AG04449 (cell line): ENCODE data around the gene DLGAP1.

Source experiments
- CTCF ChIA-PET: fragments of 350-600 bp; formaldehyde crosslinking; extraction: SDS; loops from one replicate; lab custom pipeline; 2021; ENCODE audit warnings: antibody characterized with exemption; lab: Yijun Ruan, JAX
- POLR2A ChIA-PET: fragments of 400-600, 350-600 bp; formaldehyde crosslinking; extraction: SDS; loops from one replicate; lab custom pipeline; 2020; ENCODE audit warnings: antibody characterized with exemption, inconsistent platforms; lab: Yijun Ruan, JAX
- DNase-seq: peaks from one replicate; pipeline ENCODE4 v3.0.0-alpha.2; 2010; ENCODE audit warnings: low read depth, low spot score
- H3K4me3 ChIP-seq: 2 replicates; pipeline ENCODE4 v1.5.1; 2011; ENCODE audit warnings: low read depth, mild to moderate bottlenecking, control low read depth, low read length
- TF ChIP-seq, protein P1 (sequence below): IDR thresholded peaks from one replicate; pipeline ENCODE4 v1.5.1; 2011; ENCODE audit warnings: mild to moderate bottlenecking, moderate library complexity, low read length, control low read depth, inconsistent platforms; ENCODE audit not compliant: insufficient read depth; ENCODE audit errors: missing control alignments

Gene DLGAP1

GRCh38 chr18:4430836-4431235 lies 24.3 kb downstream of the DLGAP1 start:
- no peak for DNase-seq
- ChIA-PET POLR2A (no interaction called here), CTCF (no interaction called here)
- no peak overlapping the region for H3K4me3 ChIP-seq
- TF ChIP-seq, protein P1, sequence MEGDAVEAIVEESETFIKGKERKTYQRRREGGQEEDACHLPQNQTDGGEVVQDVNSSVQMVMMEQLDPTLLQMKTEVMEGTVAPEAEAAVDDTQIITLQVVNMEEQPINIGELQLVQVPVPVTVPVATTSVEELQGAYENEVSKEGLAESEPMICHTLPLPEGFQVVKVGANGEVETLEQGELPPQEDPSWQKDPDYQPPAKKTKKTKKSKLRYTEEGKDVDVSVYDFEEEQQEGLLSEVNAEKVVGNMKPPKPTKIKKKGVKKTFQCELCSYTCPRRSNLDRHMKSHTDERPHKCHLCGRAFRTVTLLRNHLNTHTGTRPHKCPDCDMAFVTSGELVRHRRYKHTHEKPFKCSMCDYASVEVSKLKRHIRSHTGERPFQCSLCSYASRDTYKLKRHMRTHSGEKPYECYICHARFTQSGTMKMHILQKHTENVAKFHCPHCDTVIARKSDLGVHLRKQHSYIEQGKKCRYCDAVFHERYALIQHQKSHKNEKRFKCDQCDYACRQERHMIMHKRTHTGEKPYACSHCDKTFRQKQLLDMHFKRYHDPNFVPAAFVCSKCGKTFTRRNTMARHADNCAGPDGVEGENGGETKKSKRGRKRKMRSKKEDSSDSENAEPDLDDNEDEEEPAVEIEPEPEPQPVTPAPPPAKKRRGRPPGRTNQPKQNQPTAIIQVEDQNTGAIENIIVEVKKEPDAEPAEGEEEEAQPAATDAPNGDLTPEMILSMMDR: no peak

DNA sequence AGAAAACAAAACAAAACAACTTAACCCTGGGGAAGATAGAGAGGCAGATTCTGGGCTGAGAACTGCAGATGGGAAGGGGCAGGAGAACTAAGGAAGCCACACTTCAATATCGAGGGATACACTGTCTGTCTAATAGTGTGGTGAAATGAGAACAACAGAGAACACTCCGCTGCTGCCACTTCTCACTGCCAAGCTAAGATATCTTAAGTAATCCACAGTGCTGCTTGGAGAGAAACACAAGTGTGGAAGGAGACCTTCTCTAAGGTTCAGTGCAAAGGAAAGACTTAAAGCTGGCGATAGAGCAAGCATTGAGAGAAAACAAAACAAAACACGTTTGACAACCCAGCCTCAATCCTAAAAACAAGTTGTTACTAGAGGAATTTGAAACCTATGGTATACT lies 37.4 kb downstream of the DLGAP1 start:
- no peak for DNase-seq
- POLR2A ChIA-PET: no interaction called here
- TF ChIP-seq, protein P1: no peak
- CTCF ChIA-PET: no interaction called here
- H3K4me3 ChIP-seq: no peak overlapping the region

- H3K4me3 ChIP-seq: no peak overlapping the region
- DNase-seq: no peak
- ChIA-PET CTCF (no interaction called here), POLR2A (no interaction called here)
- TF ChIP-seq, protein P1: no peak
These were observed 38.1 kb downstream of the DLGAP1 start for GRCh38 chr18:4416976-4417375.

DNA sequence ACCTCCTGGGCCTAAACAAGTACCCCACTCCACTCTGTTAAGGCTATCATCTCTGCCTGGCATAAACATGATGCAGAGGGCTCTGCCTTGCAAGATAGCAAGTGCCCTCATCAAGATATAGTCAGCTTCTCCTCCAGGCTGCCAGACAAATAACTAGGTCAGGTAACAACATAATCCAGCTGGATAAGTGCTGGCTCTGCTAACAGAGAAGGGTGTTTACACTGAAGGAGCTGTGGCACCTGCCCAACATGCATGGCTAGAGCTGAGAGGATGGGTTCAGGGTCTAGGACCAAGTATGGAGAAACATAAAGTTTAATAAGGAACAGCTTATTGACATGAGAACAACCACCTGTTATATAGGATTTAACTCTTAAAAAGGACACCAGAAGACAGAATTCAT lies 42.8 kb downstream of the DLGAP1 start:
- CTCF ChIA-PET: no interaction called here
- no peak overlapping the region for H3K4me3 ChIP-seq
- TF ChIP-seq, protein P1: no peak
- no peak for DNase-seq
- POLR2A ChIA-PET: no interaction called here

DNA sequence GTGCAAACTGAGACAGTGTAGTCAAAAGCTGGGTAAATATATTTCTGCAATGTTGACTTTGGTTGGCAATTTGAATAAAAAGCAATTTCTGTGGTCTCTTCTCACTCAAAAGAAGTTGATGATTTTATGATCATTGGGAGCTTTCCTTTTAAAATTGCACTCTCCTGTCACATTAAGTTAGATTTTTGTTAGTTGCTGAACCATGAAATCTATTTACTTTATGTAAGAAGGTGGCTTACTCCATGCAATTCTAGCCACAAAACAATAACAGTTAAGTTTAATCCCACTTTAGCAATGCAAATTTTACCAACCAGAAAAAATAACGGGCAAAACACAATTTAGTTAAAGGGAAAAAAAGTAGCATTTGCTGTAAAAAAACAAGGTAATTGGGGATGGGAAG lies 48.3 kb downstream of the DLGAP1 start:
- CTCF ChIA-PET: no interaction called here
- POLR2A ChIA-PET: no interaction called here
- no peak for DNase-seq
- H3K4me3 ChIP-seq: no peak overlapping the region
- TF ChIP-seq, protein P1: no peak

DNA sequence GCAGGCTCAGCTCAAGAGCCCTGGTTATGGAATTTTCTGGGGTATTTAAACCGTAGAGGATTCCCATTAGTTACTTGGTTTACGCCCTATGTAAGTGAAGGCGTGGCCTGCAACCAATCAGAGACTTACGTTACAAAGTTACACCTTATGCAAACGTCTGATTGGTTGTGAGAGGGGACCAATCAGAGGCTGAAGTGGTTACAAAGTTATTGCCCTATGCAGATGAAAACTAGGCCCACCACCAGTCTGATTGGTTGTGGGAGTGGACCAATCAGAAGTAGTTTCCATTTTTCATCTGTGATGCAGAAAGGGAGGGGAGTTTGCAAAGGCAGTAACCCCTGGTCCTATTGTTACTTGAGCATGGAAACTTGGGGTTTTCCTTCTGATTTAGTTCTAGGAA lies 49.1 kb downstream of the DLGAP1 start:
- ChIA-PET POLR2A (no interaction called here), CTCF (no interaction called here)
- H3K4me3 ChIP-seq: no peak overlapping the region
- TF ChIP-seq, protein P1: no peak
- no peak for DNase-seq
